HS-27A (cell line): Measurements from ENCODE around the gene ADIPOR2.
A peak's percentile ranks its signal among the peaks of the same experiment; 100 is the strongest.

ENCODE experiments used
- DNase-seq: peaks from one replicate; pipeline ENCODE4 v3.0.0-alpha.2; 2012; ENCODE audit warnings: low read depth, missing footprints

The ADIPOR2 gene

GRCh38 chr12:1776170-1776921, 85.5 kb downstream of the ADIPOR2 start:
- peak; percentile 69 for DNase-seq

GRCh38 chr12:1777798-1778197, 86.9 kb downstream of the ADIPOR2 start:
- DNase-seq, result peak; percentile 58

- DNase-seq, result no peak
Measured at GRCh38 chr12:1778911-1779310, 88.0 kb downstream of the ADIPOR2 start.

GRCh38 chr12:1779783-1780182, 88.9 kb downstream of the ADIPOR2 start:
- DNase-seq, result no peak

- DNase-seq, result no peak
Measured at GRCh38 chr12:1781772-1782171, 90.9 kb downstream of the ADIPOR2 start.

- DNase-seq, result no peak
Measured at GRCh38 chr12:1782215-1782614, 91.3 kb downstream of the ADIPOR2 start.

GRCh38 chr12:1787714-1788113, 96.8 kb downstream of the ADIPOR2 start:
- no peak for DNase-seq

GRCh38 chr12:1790444-1790843, 99.6 kb downstream of the ADIPOR2 start:
- DNase-seq, result no peak

- DNase-seq, result no peak
Measured at GRCh38 chr12:1791104-1791841, 100.4 kb downstream of the ADIPOR2 start.

GRCh38 chr12:1792406-1792805, 101.5 kb downstream of the ADIPOR2 start:
- DNase-seq, result no peak

- DNase-seq, result no peak
Measured at GRCh38 chr12:1793426-1794210, 102.7 kb downstream of the ADIPOR2 start.

- no peak for DNase-seq
Measured at GRCh38 chr12:1794440-1795090, 103.7 kb downstream of the ADIPOR2 start.

GRCh38 chr12:1795221-1795784, 104.4 kb downstream of the ADIPOR2 start:
- no peak for DNase-seq

- DNase-seq, result no peak
Measured at GRCh38 chr12:1795785-1796514, 105.1 kb downstream of the ADIPOR2 start.

- DNase-seq, result no peak
Measured at GRCh38 chr12:1796515-1797010, 105.7 kb downstream of the ADIPOR2 start.

GRCh38 chr12:1797011-1797901, 106.4 kb downstream of the ADIPOR2 start:
- DNase-seq, result no peak

GRCh38 chr12:1797991-1798640, 107.2 kb downstream of the ADIPOR2 start:
- DNase-seq, result no peak

GRCh38 chr12:1798641-1799020, 107.8 kb downstream of the ADIPOR2 start:
- DNase-seq, result no peak
